ENCODE data around the gene TMEM125. TPM values are rescaled to one million over a fixed set of nuclear protein-coding genes. Genes with fewer than 3 reads are reported as not detected.

TMEM125 gene
- polyA plus RNA-seq, 1 of the 3 experiments (the other 2 are of a cell fraction): not detected

- H3K27ac ChIP-seq (ENCODE audit: low read depth in 2 of 2, low read length in 1 of 2): no peak overlapping the region
- peaks cover 20% of the 10 kb centered on the region; the same call in 1 of the 2 replicates for H3K27me3 ChIP-seq (ENCODE audit: insufficient read depth)
- POLR2A ChIA-PET: no interaction called here
- no peaks in the 10 kb centered on the region for H3K36me3 ChIP-seq (replicated peaks in 1 of 2; ENCODE audit: control insufficient read depth in 1 of 2, insufficient read depth in 2 of 2, low read length in 1 of 2)
- H2AFZ ChIP-seq (ENCODE audit: low read depth): no peak overlapping the region
- H3K9me3 ChIP-seq: no peaks in the 10 kb centered on the region
- no peaks in the 10 kb centered on the region; a peak in 1 of 4 replicates for H3K4me1 ChIP-seq (ENCODE audit: control insufficient read depth in 1 of 2, insufficient read depth in 2 of 2, low read depth in 1 of 2, low read length in 1 of 2)
- TF ChIP-seq RAD21 (IDR thresholded peaks at IDR 0.05; ENCODE audit: low read length) (no peak), IRF3 (IDR thresholded peaks at IDR 0.05; ENCODE audit: low read depth, low read length) (no peak)
- no peak for DNase-seq
- H4K20me1 ChIP-seq (ENCODE audit: insufficient read depth): no peaks in the 10 kb centered on the region
- H3K4me2 ChIP-seq: no peak overlapping the region
- no peak overlapping the region for H3K4me3 ChIP-seq (ENCODE audit: low read depth in 2 of 2, low read length in 1 of 2)
- no peaks in the 10 kb centered on the region for H3K79me2 ChIP-seq (ENCODE audit: insufficient read depth)
- no peaks in the 10 kb centered on the region for H3K9me2 ChIP-seq
- H3K9ac ChIP-seq: no peak overlapping the region
- no peaks in the 10 kb centered on the region for H3F3A ChIP-seq (replicated peaks; ENCODE audit: insufficient read depth)
- 87% methylated on average over 11 of the region's 11 CpGs for WGBS (ENCODE audit: low lambda C conversion rate)
- CTCF ChIA-PET: interaction anchor here (0.6 kb wide), 1 partner anchor 158 kb away, joined by 3 read pairs; no protein-coding TSS in a partner anchor
Measured at GRCh38 chr1:43286115-43286514, 16.3 kb downstream of the TMEM125 start.

- H3K9me3 ChIP-seq: no peaks in the 10 kb centered on the region
- POLR2A ChIA-PET: no interaction called here
- no peak overlapping the region for H3K27ac ChIP-seq (ENCODE audit: low read depth in 2 of 2, low read length in 1 of 2)
- no peaks in the 10 kb centered on the region for H3K36me3 ChIP-seq (replicated peaks in 1 of 2; ENCODE audit: control insufficient read depth in 1 of 2, insufficient read depth in 2 of 2, low read length in 1 of 2)
- TF ChIP-seq FOXM1 (IDR thresholded peaks at IDR 0.05; ENCODE audit: low read depth) (no peak), FOSL2 (IDR thresholded peaks at IDR 0.05; ENCODE audit: borderline replicate concordance, low read depth) (no peak)
- no peaks in the 10 kb centered on the region; a peak in 1 of 4 replicates for H3K4me1 ChIP-seq (ENCODE audit: control insufficient read depth in 1 of 2, insufficient read depth in 2 of 2, low read depth in 1 of 2, low read length in 1 of 2)
- no peaks in the 10 kb centered on the region for H3F3A ChIP-seq (replicated peaks; ENCODE audit: insufficient read depth)
- WGBS (ENCODE audit: low lambda C conversion rate): 84% methylated on average over 5 of the region's 5 CpGs
- no peaks in the 10 kb centered on the region for H3K79me2 ChIP-seq (ENCODE audit: insufficient read depth)
- no peaks in the 10 kb centered on the region for H3K9me2 ChIP-seq
- H3K9ac ChIP-seq: no peak overlapping the region
- H3K4me2 ChIP-seq: no peak overlapping the region
- H2AFZ ChIP-seq (ENCODE audit: low read depth): no peak overlapping the region
- H3K27me3 ChIP-seq (ENCODE audit: insufficient read depth): peaks cover 20% of the 10 kb centered on the region; the same call in 1 of the 2 replicates
- CTCF ChIA-PET: interaction anchor here (0.6 kb wide), 1 partner anchor 158 kb away, joined by 3 read pairs; no protein-coding TSS in a partner anchor
- no peaks in the 10 kb centered on the region for H4K20me1 ChIP-seq (ENCODE audit: insufficient read depth)
- H3K4me3 ChIP-seq (ENCODE audit: low read depth in 2 of 2, low read length in 1 of 2): no peak overlapping the region
- DNase-seq: no peak
Measured at GRCh38 chr1:43286533-43286932, 16.8 kb downstream of the TMEM125 start.

- 60% methylated on average over 9 of the region's 9 CpGs for WGBS (ENCODE audit: low lambda C conversion rate)
- CTCF ChIA-PET: interaction anchor here (0.9 to 1.7 kb wide), 4 partner anchors 11 to 126 kb away, joined by 3 to 5 read pairs (median 3); no protein-coding TSS in a partner anchor
- POLR2A ChIA-PET: no interaction called here
- TF ChIP-seq RXRA (IDR thresholded peaks at IDR 0.05; ENCODE audit: borderline replicate concordance, low read depth) (no peak), FOXJ3 (CRISPR knock-in tag; IDR thresholded peaks at IDR 0.05) (no peak), JUND (IDR thresholded peaks at IDR 0.05) (no peak), GABPA (IDR thresholded peaks at IDR 0.05; ENCODE audit: low read depth) (no peak), FOSL2 (IDR thresholded peaks at IDR 0.05; ENCODE audit: borderline replicate concordance, low read depth) (no peak), ELF1 (IDR thresholded peaks at IDR 0.05) (no peak), SIN3A (IDR thresholded peaks at IDR 0.05; ENCODE audit: borderline replicate concordance, low read depth, low read length) (no peak), MAX (IDR thresholded peaks at IDR 0.05; ENCODE audit: low read depth) (no peak), TAF1 (IDR thresholded peaks at IDR 0.05; ENCODE audit: borderline replicate concordance, low read depth, low read length) (no peak), IRF3 (IDR thresholded peaks at IDR 0.05; ENCODE audit: low read depth, low read length) (no peak), EZH2phosphoT487 (IDR thresholded peaks at IDR 0.05; ENCODE audit: borderline replicate concordance, low read depth) (no peak), RCOR1 (IDR thresholded peaks at IDR 0.05; ENCODE audit: low read length) (no peak), NRF1 (IDR thresholded peaks at IDR 0.05; ENCODE audit: low read depth, low read length) (no peak), SMC3 (IDR thresholded peaks at IDR 0.05; ENCODE audit: low read depth, low read length) (no peak), ZBTB33 (IDR thresholded peaks at IDR 0.05; ENCODE audit: borderline replicate concordance, low read depth) (no peak)
Measured at GRCh38 chr1:43288058-43288784, 18.4 kb downstream of the TMEM125 start.

More at GRCh38 chr1:43288058-43288784, 18.4 kb downstream of the TMEM125 start:
- Histone ChIP-seq H3K4me2 (no peak overlapping the region), H3K4me1 (ENCODE audit: control insufficient read depth in 1 of 2, insufficient read depth in 2 of 2, low read depth in 1 of 2, low read length in 1 of 2) (no peaks in the 10 kb centered on the region; a peak in 1 of 4 replicates), H3K9ac (no peak overlapping the region), H3K27me3 (ENCODE audit: insufficient read depth) (peaks cover 20% of the 10 kb centered on the region; the same call in 1 of the 2 replicates), H3K27ac (ENCODE audit: low read depth in 2 of 2, low read length in 1 of 2) (no peak overlapping the region), H3K9me3 (no peaks in the 10 kb centered on the region), H2AFZ (ENCODE audit: low read depth) (no peak overlapping the region), H3K4me3 (ENCODE audit: low read depth in 2 of 2, low read length in 1 of 2) (no peak overlapping the region), H4K20me1 (ENCODE audit: insufficient read depth) (no peaks in the 10 kb centered on the region), H3K9me2 (no peaks in the 10 kb centered on the region), H3F3A (replicated peaks; ENCODE audit: insufficient read depth) (no peaks in the 10 kb centered on the region), H3K79me2 (ENCODE audit: insufficient read depth) (no peaks in the 10 kb centered on the region), H3K36me3 (replicated peaks in 1 of 2; ENCODE audit: control insufficient read depth in 1 of 2, insufficient read depth in 2 of 2, low read length in 1 of 2) (no peaks in the 10 kb centered on the region)
- DNase-seq: peak; percentile 48

All from SK-N-SH (cell line).